Measurements from ENCODE around the gene ATXN7L1. TPM values are rescaled to one million over a fixed set of nuclear protein-coding genes. Genes with fewer than 3 reads are reported as not detected.

Gene ATXN7L1
- total and polyA plus RNA-seq, 2 of the 8 experiments (the other 6 are each of a cell fraction or from before 2014, with no cell fraction given): 14.3 to 34.0 TPM

DNA sequence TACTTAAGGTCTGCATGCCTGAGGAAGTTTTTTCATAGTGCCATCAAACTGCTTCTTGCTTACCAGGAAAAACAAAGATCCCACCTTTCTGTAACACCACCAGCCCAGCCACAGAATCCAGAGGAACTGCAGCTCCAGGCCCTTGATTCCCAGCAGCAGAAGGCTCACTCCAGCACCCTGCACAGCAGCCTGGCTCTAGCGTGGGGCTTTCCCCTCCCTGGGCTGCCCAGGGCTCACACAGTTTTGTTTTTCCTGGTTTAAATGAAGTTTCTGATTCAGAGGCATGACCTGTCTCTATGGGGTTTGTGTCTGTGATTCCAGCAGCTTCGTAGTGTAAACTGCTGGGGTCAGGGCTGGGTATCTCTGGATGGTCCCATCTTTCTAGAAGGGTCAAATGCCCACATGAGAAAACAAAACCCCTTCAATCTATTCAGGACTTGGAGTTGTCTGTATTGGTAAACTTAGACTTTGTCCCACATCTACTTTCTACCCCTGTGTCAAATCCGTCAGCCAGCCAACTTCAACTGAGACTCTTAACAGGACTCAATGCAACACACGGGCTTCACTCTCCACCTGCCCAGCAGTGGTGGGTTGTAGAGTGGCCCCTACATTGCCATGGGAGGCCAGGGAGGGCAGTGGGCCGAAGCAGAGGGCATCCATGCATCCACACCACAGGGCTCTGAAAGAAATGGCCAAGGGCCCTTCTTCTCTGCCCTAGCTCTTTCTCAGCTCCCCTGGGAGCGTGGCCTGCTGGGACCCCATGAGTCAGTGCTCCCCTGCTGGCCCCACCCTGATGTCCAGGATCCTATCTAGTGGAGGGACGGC lies 73.6 kb downstream of the ATXN7L1 start (continued):
- no peak for TF ChIP-seq SIX5 (IDR thresholded peaks at IDR 0.05; ENCODE audit: low read depth, low read length)
- TF ChIP-seq SP1 (IDR thresholded peaks at IDR 0.05; ENCODE audit: low read depth, low read length): no peak
- no peak for TF ChIP-seq POU5F1 (IDR thresholded peaks at IDR 0.05; ENCODE audit: low read depth, low read length)
- no peak for TF ChIP-seq CBX8 (IDR thresholded peaks at IDR 0.05; ENCODE audit: borderline replicate concordance, low read depth, low read length)
- no peak for TF ChIP-seq CHD1 (IDR thresholded peaks at IDR 0.05; ENCODE audit: low read depth, low read length)
- TF ChIP-seq RBBP5 (IDR thresholded peaks at IDR 0.05; ENCODE audit: borderline replicate concordance, low read depth, low read length): no peak

All from H1 (cell line).